ENCODE data around the gene LIMD2.
"Not testable (repeated sequence)": the region's sequence is repeated elsewhere in the genome, so short reads cannot be mapped to it uniquely, and the experiment has no call there.

The LIMD2 gene

DNA sequence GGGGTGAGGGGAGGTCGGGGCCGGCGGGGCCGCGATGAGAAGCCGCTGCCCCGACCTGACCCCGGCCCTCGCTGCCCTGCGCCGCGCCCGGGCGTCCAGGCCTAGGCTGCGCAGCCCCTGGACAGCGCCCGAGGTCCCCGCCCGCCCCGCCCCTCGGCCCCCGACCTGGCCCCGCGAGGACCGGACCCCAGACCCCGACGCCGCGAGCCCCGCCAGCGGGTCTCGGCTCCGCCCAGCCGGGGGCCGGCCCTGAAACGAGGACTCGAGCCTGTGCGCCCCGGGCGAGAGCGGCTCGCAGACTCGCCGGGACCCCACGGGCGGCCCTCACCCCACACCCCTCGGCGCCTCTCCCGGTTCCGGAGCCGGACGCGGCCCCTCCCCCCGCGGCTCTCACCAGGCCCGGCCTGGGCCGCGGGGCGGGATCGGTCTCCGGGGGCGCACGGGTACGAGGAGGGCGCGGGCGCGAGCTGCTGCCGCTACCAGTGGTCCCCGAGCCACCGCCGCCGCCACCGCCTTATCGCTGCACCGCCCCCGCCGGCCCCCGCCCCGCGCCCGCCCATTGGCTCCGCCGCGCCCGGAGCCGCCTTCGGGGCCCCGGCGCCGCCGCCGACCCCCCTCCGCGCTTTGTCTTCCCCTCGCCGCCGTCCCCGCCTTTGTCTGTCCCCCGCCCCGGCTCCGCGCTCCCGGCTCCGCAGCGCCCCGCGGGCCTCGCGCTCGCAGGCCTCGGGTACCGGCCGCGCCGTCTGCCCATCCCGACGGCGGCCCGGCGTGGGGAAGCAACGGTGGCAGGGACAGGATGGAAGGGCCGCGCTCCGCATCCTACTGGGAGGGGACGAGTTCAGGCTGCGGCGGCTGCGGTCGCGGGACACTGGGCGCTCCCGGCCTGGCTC is at the start of gene LIMD2:
LIMD2 (minus strand) TSS at position 488 of the 890 bp plus-strand sequence. CDS start 827 bp downstream, outside the sequence.
- peak in 3 of 4 experiments; percentile 67 to 74 (median 67) for DNase-seq (ENCODE audit: low read depth in 4 of 4, low spot score in 1 of 4)

DNA sequence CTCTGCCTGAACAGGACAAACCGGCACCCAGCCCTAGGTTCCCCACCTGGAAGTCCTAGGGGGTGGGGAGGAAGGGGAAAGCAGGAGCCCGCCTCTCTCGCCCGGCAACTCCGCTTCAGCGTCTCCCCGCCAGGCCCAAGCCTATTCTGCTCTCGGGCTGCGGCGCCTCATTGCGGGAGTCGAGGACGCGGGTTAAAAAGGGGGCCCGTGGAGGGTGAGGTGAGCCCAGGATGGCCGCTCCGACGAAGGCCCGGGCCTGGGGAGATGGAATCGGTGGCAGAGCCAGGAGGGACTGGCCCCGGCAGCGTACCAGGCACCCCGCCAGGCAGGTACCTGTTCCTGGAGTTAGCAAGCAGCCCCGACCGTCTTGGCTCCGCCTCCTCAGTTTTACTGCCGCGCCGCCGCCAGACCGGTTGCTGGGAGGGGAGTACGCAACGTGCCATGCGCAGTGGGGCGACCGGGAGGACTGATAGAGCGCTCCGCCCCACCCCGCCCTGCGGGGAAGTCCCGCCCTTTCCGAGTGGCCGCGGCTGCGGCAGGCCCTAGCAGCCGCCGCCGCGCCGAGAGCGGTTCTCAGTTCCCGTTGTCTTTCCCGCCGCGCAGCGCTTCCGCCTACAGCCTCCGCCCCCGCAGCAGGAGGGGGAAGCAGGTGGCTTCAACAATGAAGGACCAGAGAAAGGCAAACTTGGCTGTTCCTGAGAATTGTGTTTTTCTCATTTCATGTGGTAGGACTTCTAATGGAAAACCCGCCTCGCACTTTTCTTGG is 41.7 kb upstream of the LIMD2 start, which contains the start of gene STRADA:
STRADA (minus strand) TSS at position 392 of the 766 bp plus-strand sequence. CDS start 13,430 bp downstream, outside the sequence.
- peak; percentile 95 to 99 (median 97) for DNase-seq (ENCODE audit: low read depth in 4 of 4, low spot score in 1 of 4)

DNA sequence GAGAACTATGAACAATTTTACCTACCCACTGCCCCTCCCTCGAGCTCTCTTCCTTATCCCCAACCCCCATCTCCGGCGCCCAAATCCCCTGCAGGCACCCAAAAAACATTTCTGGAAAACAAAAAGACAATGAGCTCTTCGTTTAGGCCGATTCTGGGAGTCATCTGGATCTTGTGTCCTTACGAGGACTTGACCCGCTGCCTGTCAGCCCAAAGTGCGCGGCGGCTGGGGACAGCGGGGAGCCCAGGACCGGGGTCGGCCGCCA is 41.1 kb upstream of the LIMD2 start:
- DNase-seq (ENCODE audit: low read depth in 4 of 4, low spot score in 1 of 4), result peak in 1 of 4 experiments; percentile 33

GRCh38 chr17:63740464-63741142 is 40.7 kb upstream of the LIMD2 start:
- DNase-seq (ENCODE audit: low read depth in 4 of 4, low spot score in 1 of 4), result no peak

DNA sequence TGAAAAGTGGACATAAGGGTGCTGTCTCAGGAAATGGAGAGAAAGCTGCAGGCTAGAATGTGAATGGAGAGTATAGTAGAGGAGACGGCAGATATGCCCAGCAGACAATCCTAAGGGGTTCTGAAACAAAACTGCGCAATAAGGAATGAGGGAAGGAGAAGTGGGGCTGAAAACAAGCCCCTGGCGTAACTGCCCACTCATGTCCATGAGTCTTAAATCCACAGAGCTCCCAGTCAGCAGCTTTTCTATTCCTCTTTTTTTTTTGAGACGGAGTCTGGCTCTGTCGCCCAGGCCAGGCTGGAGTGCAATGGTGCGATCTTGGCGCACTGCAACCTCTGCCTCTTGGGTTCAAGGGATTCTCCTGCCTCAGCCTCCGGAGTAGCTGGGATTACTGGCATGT is 35.8 kb upstream of the LIMD2 start:
- no peak for DNase-seq (ENCODE audit: low read depth in 4 of 4, low spot score in 1 of 4)

- DNase-seq (ENCODE audit: low read depth in 4 of 4, low spot score in 1 of 4), result no peak
Measured at GRCh38 chr17:63722403-63722802, 22.5 kb upstream of the LIMD2 start.

DNA sequence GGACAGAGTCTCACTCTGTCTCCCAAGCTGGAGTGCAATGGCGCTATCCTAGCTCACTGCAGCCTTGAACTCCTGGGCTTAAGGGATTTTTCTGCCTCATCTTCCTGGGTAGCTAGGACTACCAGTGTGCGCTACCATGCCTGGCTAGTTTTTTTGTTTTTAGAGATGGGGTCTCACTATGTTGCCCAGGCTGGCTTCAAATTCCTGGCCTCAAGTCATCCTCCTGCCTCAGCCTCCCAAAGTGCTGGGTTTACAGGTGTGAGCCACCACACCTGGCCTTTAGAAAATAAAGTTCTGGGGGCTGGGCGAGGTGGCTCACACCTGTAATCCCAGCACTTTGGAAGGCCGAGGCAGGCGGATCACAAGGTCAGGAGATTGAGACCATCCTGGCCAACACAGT is 20.3 kb upstream of the LIMD2 start:
- not testable (repeated sequence) for DNase-seq (ENCODE audit: low read depth in 4 of 4, low spot score in 1 of 4)

- no peak for DNase-seq (ENCODE audit: low read depth in 4 of 4, low spot score in 1 of 4)
Measured at GRCh38 chr17:63718988-63719387, 19.1 kb upstream of the LIMD2 start.

DNA sequence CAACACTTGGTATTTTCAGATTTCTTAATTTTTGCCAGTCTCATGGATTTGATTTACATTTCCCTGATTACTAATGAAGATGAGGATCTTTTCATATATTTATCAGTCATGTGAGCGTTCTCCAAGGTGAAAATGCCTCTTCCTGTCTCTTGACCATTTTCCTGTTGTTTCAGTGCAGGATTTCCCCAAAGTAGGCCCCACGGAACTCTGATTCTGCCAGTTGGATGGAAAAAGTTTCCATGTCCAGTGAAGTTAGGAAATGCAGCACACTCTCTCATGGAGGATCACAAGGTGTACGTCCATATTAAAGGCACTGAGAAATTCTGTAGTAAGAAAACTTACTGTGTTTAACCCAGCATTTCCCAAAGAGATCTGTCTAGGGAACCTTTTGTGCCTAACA is 16.5 kb upstream of the LIMD2 start:
- DNase-seq (ENCODE audit: low read depth in 4 of 4, low spot score in 1 of 4), result no peak

- no peak for DNase-seq (ENCODE audit: low read depth in 4 of 4, low spot score in 1 of 4)
Measured at GRCh38 chr17:63714550-63715277, 14.8 kb upstream of the LIMD2 start.

DNA sequence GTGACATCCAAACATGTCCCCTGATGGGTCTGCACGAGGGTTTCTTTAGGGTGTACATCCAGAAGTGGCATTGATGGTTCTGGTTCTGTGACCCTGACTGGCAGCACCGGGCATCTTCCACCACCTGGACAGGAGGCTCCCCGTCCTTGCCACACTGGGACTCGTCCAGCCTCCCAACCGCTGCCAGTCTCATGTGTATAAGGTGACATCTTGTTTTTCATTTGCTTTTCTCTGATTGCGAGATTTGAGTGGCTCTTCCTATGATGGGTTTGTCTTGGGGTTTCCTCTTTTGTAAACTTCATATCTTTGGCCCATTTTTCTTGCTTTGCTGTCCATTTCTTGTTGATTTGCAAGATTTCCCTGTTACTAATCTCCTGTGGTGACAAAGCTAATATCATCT is 9.2 kb upstream of the LIMD2 start:
- no peak for DNase-seq (ENCODE audit: low read depth in 4 of 4, low spot score in 1 of 4)

- no peak for DNase-seq (ENCODE audit: low read depth in 4 of 4, low spot score in 1 of 4)
Measured at GRCh38 chr17:63707151-63707550, 7.2 kb upstream of the LIMD2 start.

- no peak for DNase-seq (ENCODE audit: low read depth in 4 of 4, low spot score in 1 of 4)
Measured at GRCh38 chr17:63706336-63707082, 6.6 kb upstream of the LIMD2 start.

GRCh38 chr17:63705657-63706056 is 5.7 kb upstream of the LIMD2 start:
- no peak for DNase-seq (ENCODE audit: low read depth in 4 of 4, low spot score in 1 of 4)

- DNase-seq (ENCODE audit: low read depth in 4 of 4, low spot score in 1 of 4), result no peak
Measured at GRCh38 chr17:63704836-63705235, 4.9 kb upstream of the LIMD2 start.

DNA sequence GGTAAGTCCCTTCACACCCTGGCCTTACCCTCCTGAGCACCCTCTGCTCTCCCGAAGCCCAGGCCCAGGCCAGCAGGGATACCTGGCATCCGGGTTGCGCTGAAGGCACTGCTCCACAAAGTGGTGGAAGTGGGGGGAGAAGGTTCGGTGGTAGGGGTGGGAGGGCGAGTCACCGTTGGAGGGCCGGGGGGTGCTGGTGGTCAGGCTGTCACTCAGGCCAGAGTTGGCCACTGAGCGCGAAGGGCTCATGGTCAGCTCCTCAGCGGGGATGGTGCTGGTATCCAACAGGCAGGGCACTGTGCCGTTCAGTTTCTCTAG is 4.3 kb upstream of the LIMD2 start:
- DNase-seq (ENCODE audit: low read depth in 4 of 4, low spot score in 1 of 4), result no peak

DNA sequence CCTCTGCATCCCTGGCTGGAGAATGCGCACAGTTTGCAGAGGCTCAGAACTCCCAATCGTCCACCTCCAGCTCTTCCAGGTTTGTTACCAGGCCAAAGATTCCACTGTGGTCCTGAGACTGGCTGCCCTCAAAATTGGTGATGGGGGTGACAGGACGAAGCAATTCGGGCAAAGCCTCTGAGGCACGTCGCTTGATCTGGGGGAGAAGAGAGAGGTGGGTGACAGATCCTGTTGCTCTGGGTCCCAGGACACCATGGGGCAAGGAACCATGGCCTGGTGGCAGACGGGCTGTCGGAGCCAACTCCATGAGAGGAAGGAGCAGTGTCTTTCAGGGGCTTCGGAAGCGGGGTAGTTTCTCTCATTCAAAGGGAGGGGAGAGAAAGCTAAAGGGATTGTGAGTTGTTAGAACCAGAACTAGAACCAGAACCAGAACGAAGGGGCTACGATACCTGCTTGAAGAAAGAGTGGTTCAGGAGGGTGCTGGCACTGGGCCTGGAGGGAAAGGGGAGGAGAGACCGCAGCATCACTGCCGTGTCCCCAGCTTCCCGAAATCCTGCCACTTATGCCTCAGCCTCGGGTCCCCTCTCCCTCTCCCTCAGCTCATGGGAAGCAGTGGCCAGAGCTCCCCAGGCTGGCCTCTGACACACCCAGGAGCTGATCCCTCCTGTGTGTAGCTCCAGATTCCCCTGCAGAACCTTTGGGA is 3.8 kb upstream of the LIMD2 start:
- no peak for DNase-seq (ENCODE audit: low read depth in 4 of 4, low spot score in 1 of 4)

DNA sequence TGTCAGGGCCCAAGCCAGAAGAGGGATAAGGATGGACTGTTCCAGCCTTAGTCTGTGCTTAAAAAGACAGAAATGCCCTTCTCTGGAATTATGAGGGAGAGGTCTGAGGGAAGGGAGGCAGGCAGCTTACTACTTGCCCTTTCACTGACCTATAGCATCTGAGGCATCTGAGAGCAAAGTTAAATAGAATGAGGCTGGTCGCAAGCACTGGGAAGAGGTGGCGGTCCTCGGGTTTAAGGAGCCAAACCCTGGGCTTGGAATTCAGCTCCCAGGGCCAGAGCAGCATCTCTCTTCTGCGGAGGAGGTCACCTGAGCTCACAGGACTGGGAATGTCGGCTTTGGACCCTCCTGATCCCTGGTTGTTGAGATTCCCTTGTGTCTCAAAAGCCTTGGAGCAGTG is 3.1 kb upstream of the LIMD2 start:
- DNase-seq (ENCODE audit: low read depth in 4 of 4, low spot score in 1 of 4), result no peak

GRCh38 chr17:63702721-63703015 is 2.7 kb upstream of the LIMD2 start:
- no peak for DNase-seq (ENCODE audit: low read depth in 4 of 4, low spot score in 1 of 4)

All from stimulated activated CD4-positive, alpha-beta T cell treated with anti-CD3 and anti-CD28 coated beads, Interleukin-1b, Interleukin-23, amount 100 ng/mL, for 24 hours (primary cell).